C4-2B (cell line): Measurements from ENCODE around the gene MRPS6.

Experiments used
- ZFX ChIP-seq: fragments of 450-650 bp; IDR thresholded peaks from 2 replicates; pipeline ENCODE4 v1.6.1; 2017
- TF ChIP-seq, protein P1 (sequence below): fragments of 450-650 bp; conservative IDR thresholded peaks from 2 replicates; pipeline ENCODE4 v1.5.1; 2017; ENCODE audit warnings: mild to moderate bottlenecking

GRCh38 chr21:34185026-34185750, 111.8 kb downstream of the MRPS6 start:
- TF ChIP-seq, protein P1, sequence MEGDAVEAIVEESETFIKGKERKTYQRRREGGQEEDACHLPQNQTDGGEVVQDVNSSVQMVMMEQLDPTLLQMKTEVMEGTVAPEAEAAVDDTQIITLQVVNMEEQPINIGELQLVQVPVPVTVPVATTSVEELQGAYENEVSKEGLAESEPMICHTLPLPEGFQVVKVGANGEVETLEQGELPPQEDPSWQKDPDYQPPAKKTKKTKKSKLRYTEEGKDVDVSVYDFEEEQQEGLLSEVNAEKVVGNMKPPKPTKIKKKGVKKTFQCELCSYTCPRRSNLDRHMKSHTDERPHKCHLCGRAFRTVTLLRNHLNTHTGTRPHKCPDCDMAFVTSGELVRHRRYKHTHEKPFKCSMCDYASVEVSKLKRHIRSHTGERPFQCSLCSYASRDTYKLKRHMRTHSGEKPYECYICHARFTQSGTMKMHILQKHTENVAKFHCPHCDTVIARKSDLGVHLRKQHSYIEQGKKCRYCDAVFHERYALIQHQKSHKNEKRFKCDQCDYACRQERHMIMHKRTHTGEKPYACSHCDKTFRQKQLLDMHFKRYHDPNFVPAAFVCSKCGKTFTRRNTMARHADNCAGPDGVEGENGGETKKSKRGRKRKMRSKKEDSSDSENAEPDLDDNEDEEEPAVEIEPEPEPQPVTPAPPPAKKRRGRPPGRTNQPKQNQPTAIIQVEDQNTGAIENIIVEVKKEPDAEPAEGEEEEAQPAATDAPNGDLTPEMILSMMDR: no peak
- no peak for TF ChIP-seq ZFX
